ENCODE measurements around the gene CASQ2. TPM values are rescaled to one million over a fixed set of nuclear protein-coding genes. Genes with fewer than 3 reads are reported as not detected.

The CASQ2 gene
- total and polyA plus RNA-seq, 2 of the 4 experiments (the other 2 are of a cell fraction): not detected

- Histone ChIP-seq H3K4me1 (ENCODE audit: control insufficient read depth, insufficient read depth, low read length) (no peaks in the 10 kb centered on the region), H3K9me3 (ENCODE audit: control insufficient read depth, insufficient read depth, low read length) (no peaks in the 10 kb centered on the region), H2BK5ac (ENCODE audit: low read depth, low read length, poor library complexity, severe bottlenecking) (no peak overlapping the region), H2BK15ac (ENCODE audit: low read depth, low read length) (no peak overlapping the region), H4K5ac (ENCODE audit: low read depth, low read length) (no peak overlapping the region), H3K79me1 (ENCODE audit: low read depth in 1 of 2, low read length in 2 of 2) (no peaks in the 10 kb centered on the region), H3K4me3 (ENCODE audit: insufficient read depth, low read depth, low read length) (no peak overlapping the region), H2BK20ac (ENCODE audit: low read depth, low read length) (no peak overlapping the region), H3K18ac (ENCODE audit: low read depth, low read length) (no peak overlapping the region), H4K20me1 (ENCODE audit: insufficient read depth, low read length) (no peaks in the 10 kb centered on the region), H3K23ac (ENCODE audit: low read depth, low read length) (no peak overlapping the region), H3K4me2 (ENCODE audit: low read depth, low read length) (no peak overlapping the region), H3K9ac (ENCODE audit: low read depth, low read length) (no peak overlapping the region), H4K91ac (ENCODE audit: insufficient read depth, low read depth, low read length) (no peak overlapping the region), H2AK9ac (replicated peaks; ENCODE audit: low read depth, low read length, poor library complexity) (no peak overlapping the region), H2AFZ (replicated peaks; ENCODE audit: low read length, poor library complexity) (no peak overlapping the region), H3K27ac (ENCODE audit: insufficient read depth, low read length) (no peak overlapping the region), H3K36me3 (ENCODE audit: control insufficient read depth, insufficient read depth, low read length) (no peaks in the 10 kb centered on the region), H4K8ac (ENCODE audit: low read depth in 2 of 2, low read length in 2 of 2) (no peak overlapping the region), H3K56ac (ENCODE audit: extremely low read depth, insufficient read depth, low read length) (no peak overlapping the region), H3K4ac (ENCODE audit: low read depth, low read length) (no peak overlapping the region), H2AK5ac (ENCODE audit: low read depth, low read length) (no peak overlapping the region), H3K14ac (replicated peaks; ENCODE audit: low read depth, low read length) (no peak overlapping the region), H3K27me3 (ENCODE audit: control insufficient read depth, insufficient read depth, low read length) (peaks cover 6% of the 10 kb centered on the region), H3K9me1 (ENCODE audit: insufficient read depth, low read length) (no peaks in the 10 kb centered on the region), H2BK120ac (ENCODE audit: low read depth, low read length) (no peak overlapping the region)
- ATAC-seq (ENCODE audit: low read depth): no peak
- POLR2A ChIA-PET (ENCODE audit: unreplicated experiment): no interaction called here
- intact Hi-C loops (cut with micrococcal nuclease) (no loop called here), in situ Hi-C loops (cut with MboI; ENCODE audit: low sequenced_read_pairs) (no loop called here), dilution Hi-C loops (cut with HindIII; ENCODE audit: low sequenced_read_pairs, unreplicated experiment) (no loop called here)
- CTCF ChIA-PET: no interaction called here
- no peak for DNase-seq
- no TSS peak for BruUV-seq (replicated peaks)
- no CpG with 5 or more reads among the region's 4 CpGs for WGBS, 2 experiments (ENCODE audit: extremely low coverage in 2 of 2, insufficient read length in 1 of 2)
- TF ChIP-seq MXI1 (IDR thresholded peaks at IDR 0.05; ENCODE audit: borderline replicate concordance, low read depth, low read length) (no peak), RCOR1 (IDR thresholded peaks at IDR 0.05; ENCODE audit: insufficient replicate concordance, low read length) (no peak)
These were observed 29.0 kb upstream of the CASQ2 start for GRCh38 chr1:115797486-115797885.

Data from IMR-90 (cell line).